ENCODE measurements around the gene PSMB3. TPM values are rescaled to one million over a fixed set of nuclear protein-coding genes. Genes with fewer than 3 reads are reported as not detected.

Gene PSMB3
- total RNA-seq, 2 experiments from 2014 or later = 231 to 348 TPM

- no TSS peak for BruUV-seq (replicated peaks)
- POLR2A ChIA-PET = interaction anchor here (0.6 to 1.7 kb wide), 4 partner anchors 12 to 55 kb away, joined by 3 to 6 read pairs (median 4); no protein-coding TSS in a partner anchor
- H3K79me2 ChIP-seq (ENCODE audit: insufficient read depth, low read depth, low read length) = peaks cover 37% of the 10 kb centered on the region
- H3K36me3 ChIP-seq (ENCODE audit: insufficient read depth, low read length) = peaks cover 47% of the 10 kb centered on the region
- DNase-seq (ENCODE audit: low spot score) = peak; percentile 40
- H4K20me1 ChIP-seq (ENCODE audit: insufficient read depth, low read length) = peaks cover 12% of the 10 kb centered on the region; the same call in 1 of the 2 replicates
- peak overlapping the region; percentile 62 for H3K27ac ChIP-seq (ENCODE audit: low read depth, low read length, poor library complexity, severe bottlenecking)
- no peak overlapping the region for H2AFZ ChIP-seq (ENCODE audit: low read length)
- H3K4me1 ChIP-seq (ENCODE audit: insufficient read depth, low read length, poor library complexity, severe bottlenecking) = peaks cover 22% of the 10 kb centered on the region
- H3K9me3 ChIP-seq (ENCODE audit: low read length) = no peaks in the 10 kb centered on the region
- CTCF ChIA-PET (ENCODE audit: unreplicated experiment) = interaction anchor here (0.6 to 1.1 kb wide), 4 partner anchors 16 to 123 kb away, joined by 3 to 4 read pairs (median 4); no protein-coding TSS in a partner anchor
- intact Hi-C loops (cut with micrococcal nuclease; ENCODE audit: unreplicated experiment) = no loop called here
- peak overlapping the region; percentile 98 for H3K4me2 ChIP-seq (ENCODE audit: low read length)
- H3K4me3 ChIP-seq (ENCODE audit: low read depth, low read length, poor library complexity, severe bottlenecking) = peak overlapping the region; percentile 90
- no peak for TF ChIP-seq CTCF (conservative IDR thresholded peaks at IDR 0.05; ENCODE audit: low read length)
- no peak for TF ChIP-seq EZH2phosphoT487 (IDR thresholded peaks at IDR 0.05; ENCODE audit: borderline replicate concordance, low read depth, low read length)
- no peaks in the 10 kb centered on the region for H3K9me2 ChIP-seq (ENCODE audit: insufficient read depth, low read length)
These were observed 45.9 kb upstream of the PSMB3 start for GRCh38 chr17:38706505-38707216.

- Histone ChIP-seq H3K4me3 (ENCODE audit: low read depth, low read length, poor library complexity, severe bottlenecking) (no peak overlapping the region), H3K27ac (ENCODE audit: low read depth, low read length, poor library complexity, severe bottlenecking) (no peak overlapping the region), H3K4me2 (ENCODE audit: low read length) (peak overlapping the region; percentile 98), H3K79me2 (ENCODE audit: insufficient read depth, low read depth, low read length) (peaks cover 35% of the 10 kb centered on the region), H3K9me2 (ENCODE audit: insufficient read depth, low read length) (no peaks in the 10 kb centered on the region), H3K4me1 (ENCODE audit: insufficient read depth, low read length, poor library complexity, severe bottlenecking) (peaks cover 19% of the 10 kb centered on the region), H3K9me3 (ENCODE audit: low read length) (no peaks in the 10 kb centered on the region), H4K20me1 (ENCODE audit: insufficient read depth, low read length) (peaks cover 12% of the 10 kb centered on the region; the same call in 1 of the 2 replicates), H3K36me3 (ENCODE audit: insufficient read depth, low read length) (peaks cover 58% of the 10 kb centered on the region), H2AFZ (ENCODE audit: low read length) (no peak overlapping the region)
- TF ChIP-seq CTCF (conservative IDR thresholded peaks at IDR 0.05; ENCODE audit: low read length) (no peak), EZH2phosphoT487 (IDR thresholded peaks at IDR 0.05; ENCODE audit: borderline replicate concordance, low read depth, low read length) (no peak)
- no peak for DNase-seq (ENCODE audit: low spot score)
- ChIA-PET CTCF (ENCODE audit: unreplicated experiment) (interaction anchor here (1.0 kb wide), 1 partner anchor 35 kb away, joined by 3 read pairs; no protein-coding TSS in a partner anchor), POLR2A (interaction anchor here (0.5 to 1.0 kb wide), 3 partner anchors 11 to 20 kb away, joined by 3 to 4 read pairs (median 4); no protein-coding TSS in a partner anchor)
- intact Hi-C loops (cut with micrococcal nuclease; ENCODE audit: unreplicated experiment) = no loop called here
- BruUV-seq (replicated peaks) = no TSS peak
These were observed 44.7 kb upstream of the PSMB3 start for GRCh38 chr17:38707678-38708351.
